AG09309 (cell line): ENCODE results near the gene KY.

ENCODE experiments used
- DNase-seq: peaks from one replicate; pipeline ENCODE4 v3.0.0-alpha.2; 2010; ENCODE audit warnings: low read depth
- H3K4me3 ChIP-seq: 2 replicates; pipeline ENCODE4 v1.5.1; 2011; ENCODE audit warnings: mild to moderate bottlenecking, low read depth, low read length, moderate library complexity; ENCODE audit not compliant: control insufficient read depth
- TF ChIP-seq, protein P1 (sequence below): IDR thresholded peaks from 2 replicates; pipeline ENCODE4 v1.5.1; 2011; ENCODE audit warnings: mild to moderate bottlenecking, low read depth, low read length, inconsistent platforms; ENCODE audit not compliant: insufficient read depth, control insufficient read depth; ENCODE audit errors: missing control alignments

KY gene

DNA sequence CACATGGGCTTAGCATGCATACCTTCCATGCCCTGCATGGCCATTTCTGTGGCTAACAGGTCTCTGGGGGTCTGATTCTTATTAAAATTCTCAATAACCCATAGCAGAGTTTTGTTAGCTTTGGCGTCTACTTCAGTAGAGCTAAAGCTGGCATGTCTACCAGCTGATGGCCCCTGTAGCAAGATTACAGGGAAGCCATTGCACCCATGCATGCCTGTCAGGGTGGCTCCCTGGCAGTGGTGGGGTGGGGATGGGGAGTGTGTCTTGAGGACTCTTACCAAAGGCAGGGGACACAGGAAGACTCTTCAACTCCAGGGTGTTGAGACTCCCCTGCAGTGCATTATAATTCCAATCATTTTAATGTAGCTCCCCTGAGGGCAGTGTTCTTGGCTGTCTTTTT lies 4.7 kb downstream of the KY start:
- TF ChIP-seq, protein P1, sequence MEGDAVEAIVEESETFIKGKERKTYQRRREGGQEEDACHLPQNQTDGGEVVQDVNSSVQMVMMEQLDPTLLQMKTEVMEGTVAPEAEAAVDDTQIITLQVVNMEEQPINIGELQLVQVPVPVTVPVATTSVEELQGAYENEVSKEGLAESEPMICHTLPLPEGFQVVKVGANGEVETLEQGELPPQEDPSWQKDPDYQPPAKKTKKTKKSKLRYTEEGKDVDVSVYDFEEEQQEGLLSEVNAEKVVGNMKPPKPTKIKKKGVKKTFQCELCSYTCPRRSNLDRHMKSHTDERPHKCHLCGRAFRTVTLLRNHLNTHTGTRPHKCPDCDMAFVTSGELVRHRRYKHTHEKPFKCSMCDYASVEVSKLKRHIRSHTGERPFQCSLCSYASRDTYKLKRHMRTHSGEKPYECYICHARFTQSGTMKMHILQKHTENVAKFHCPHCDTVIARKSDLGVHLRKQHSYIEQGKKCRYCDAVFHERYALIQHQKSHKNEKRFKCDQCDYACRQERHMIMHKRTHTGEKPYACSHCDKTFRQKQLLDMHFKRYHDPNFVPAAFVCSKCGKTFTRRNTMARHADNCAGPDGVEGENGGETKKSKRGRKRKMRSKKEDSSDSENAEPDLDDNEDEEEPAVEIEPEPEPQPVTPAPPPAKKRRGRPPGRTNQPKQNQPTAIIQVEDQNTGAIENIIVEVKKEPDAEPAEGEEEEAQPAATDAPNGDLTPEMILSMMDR: no peak
- DNase-seq: no peak

DNA sequence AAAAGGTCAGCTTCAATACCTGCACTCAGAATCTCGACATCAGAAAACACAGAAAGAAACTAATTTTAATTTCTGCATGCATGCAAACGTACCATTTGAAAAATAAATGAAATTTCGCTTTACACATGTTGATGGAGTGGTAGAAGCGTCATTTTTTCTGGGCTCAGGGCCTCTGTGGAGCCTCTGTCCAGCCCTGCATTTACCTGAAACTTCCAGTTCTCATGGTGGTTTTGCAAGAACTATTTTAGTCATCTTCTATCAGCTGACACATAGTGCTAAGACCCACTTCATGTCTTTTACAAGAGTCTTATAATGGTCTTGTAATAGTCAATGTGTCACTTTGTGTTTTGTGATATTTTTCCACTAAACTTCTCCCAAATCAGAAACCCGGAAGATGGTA lies 5.3 kb downstream of the KY start:
- DNase-seq: no peak
- TF ChIP-seq, protein P1: no peak
- no peak overlapping the region for H3K4me3 ChIP-seq

More for the DNA sequence above, 4.7 kb downstream of the KY start:
- no peak overlapping the region for H3K4me3 ChIP-seq

DNA sequence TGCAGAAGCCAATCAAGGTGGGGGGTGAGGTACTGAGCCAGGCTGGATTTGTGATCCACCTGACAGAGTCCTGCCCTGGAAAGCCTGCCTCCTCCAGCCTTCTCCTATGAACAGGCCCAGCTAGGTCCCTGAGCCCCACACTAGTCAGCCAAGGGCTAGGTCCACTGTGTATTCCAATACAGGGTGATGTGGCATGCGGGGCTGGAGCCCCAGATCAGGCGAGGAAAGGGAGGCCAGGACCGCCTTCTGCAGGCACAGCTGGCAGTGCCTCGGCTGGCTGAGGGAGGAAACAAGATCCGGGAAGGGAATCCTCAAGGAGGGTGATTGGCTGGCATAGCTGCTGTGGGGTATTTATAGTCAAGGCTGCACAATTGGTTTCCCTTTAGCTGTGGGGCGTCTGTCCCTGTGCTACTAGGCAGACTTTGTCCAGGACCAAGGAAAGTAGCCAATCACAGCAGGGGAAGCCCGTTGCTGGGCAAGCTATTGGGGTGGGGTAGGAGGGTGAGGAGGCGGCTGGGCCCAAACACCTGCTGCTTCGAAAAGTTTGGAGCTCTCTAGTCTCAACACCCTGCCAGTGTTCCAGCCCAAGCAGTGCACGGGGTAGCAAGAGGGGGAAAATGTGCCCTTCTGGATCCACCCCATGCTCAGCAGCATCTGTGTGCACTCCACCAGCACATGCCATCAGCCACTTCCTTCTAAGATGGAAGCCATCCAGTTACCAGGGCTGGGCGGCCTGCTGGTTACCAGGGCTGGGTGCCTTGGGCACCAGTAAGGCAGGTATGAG lies 5.9 kb downstream of the KY start:
- TF ChIP-seq, protein P1: no peak
- no peak overlapping the region for H3K4me3 ChIP-seq
- DNase-seq: no peak

DNA sequence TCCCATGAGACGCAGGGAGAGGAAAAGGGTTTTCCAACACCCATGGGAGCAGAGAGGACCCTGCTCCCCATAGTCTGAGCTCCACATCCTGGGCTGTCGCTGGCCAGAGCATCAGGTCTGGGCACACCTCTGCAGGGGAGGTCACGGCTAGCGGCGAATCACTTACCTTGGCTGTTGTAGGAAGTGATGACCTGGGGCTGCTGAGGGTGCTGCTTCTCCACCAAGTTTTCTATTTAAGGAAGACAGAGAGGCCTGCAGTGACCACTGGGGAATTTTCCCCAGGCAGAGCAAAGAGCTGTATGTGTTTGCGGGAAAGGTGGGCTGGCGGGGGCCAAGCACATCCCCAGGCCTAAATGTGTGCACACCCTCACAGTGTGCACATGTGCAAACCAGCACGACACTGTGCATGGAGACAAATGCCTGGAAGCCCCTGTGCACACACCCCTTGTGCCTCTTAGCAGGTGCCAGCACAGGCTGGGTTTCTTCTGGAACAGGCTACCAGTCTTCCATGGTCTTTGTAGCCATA lies 7.6 kb downstream of the KY start:
- no peak overlapping the region for H3K4me3 ChIP-seq
- no peak for DNase-seq
- TF ChIP-seq, protein P1: no peak

DNA sequence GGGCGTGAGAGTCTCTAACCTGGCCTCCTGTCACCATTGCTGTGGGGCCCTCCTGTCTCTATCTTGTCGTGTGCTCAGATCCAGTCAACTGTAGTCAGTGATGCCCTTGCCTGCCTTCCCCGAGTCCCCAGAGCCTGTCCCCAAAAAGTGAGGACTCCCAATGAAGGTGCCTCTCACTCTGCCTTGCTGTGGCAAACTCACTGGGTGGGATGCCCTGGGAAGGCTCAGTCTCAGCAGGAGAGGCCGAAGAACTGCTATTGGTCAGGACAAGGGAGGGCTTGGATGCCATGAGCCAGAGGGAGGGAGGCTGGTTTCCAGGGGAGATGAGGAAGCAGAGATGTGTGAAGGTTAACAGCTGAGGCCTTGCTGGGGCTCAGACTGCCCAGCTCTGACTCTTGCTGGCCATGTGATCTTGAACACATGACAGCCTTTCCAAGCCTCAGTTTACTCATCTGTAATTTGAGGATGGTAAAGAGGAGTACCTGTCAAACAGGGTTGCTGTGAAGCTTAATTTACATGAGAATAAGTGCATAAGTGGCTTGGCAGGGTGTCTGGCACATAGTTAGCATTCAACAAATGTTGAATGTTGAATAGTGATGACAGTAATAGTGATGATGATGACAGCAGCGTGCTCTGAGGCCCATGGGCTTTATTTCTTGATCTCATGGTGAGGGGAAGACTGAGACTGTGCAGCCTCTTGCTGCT lies 8.2 kb downstream of the KY start:
- DNase-seq: no peak
- TF ChIP-seq, protein P1: no peak
- no peak overlapping the region for H3K4me3 ChIP-seq

DNA sequence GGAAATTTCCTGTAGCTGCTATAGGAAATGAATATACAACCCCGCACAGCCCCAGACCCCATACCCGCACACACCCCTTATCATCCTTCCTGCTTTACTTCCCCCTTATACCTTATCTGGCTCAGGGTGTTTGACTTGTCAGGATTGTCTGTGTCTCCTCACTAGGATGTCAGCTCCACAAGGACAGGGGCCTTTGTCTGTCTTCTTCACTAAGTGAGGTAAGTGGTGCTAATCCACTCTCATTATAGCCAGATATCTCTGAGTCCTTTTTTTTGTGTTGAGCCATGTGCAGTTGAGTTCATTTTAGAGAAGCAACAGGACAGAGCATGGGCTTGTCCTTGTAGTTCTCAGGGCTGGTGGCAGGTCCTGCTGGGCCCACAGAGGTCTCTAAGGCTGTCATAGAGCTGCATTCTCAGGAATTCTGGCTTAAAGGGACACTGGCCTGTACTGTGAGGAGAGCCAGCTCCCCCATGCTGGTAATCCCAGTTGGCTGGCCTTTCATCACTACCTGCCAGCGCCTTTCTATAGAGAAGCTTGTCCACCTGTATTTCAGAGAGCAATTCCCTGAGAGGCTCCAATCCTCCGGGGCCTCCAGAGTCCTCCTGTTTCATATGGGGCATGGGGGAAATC lies 9.0 kb downstream of the KY start:
- TF ChIP-seq, protein P1: no peak
- H3K4me3 ChIP-seq: no peak overlapping the region
- no peak for DNase-seq
